BJ (cell line): ENCODE results near the gene IL4I1. TPM values are rescaled to one million over a fixed set of nuclear protein-coding genes. Genes with fewer than 3 reads are reported as not detected.

ENCODE experiments used
- polyA plus RNA-seq: library from polyadenylated mRNA; depleted of rRNA; stranded (reverse); fragments of >200 nt; gene quantifications from 2 replicates; pipeline ENCODE4 v1.2.3, GENCODE V29; 2011; rRNA removed
- small RNA-seq: library from RNA; depleted of rRNA; stranded (forward); fragments of <200 nt; gene quantifications from one replicate; pipeline ENCODE3, GENCODE V24; 2012; ENCODE audit warnings: low replicate concordance, low read depth; ENCODE audit not compliant: insufficient read length

IL4I1 gene
- polyA plus RNA-seq, 1 experiment: 0.12 TPM

Small RNA genes lying within 50 kb of the gene (small RNA-seq; reads per million reads assigned to genes)
- gene MIR4749: not detected

Other genes with a start within 250 kb of the IL4I1 start
- 47.5 and 68.5 TPM in 2 replicates for gene IRF3, start 231.0 kb downstream of the IL4I1 start, polyA plus RNA-seq
- gene BCL2L12, start 231.0 kb downstream of the IL4I1 start, polyA plus RNA-seq: 14.2 and 21.5 TPM in 2 replicates
- 269 and 372 TPM in 2 replicates for gene PRMT1, start 219.6 kb downstream of the IL4I1 start, polyA plus RNA-seq
- gene ADM5, start 207.3 kb downstream of the IL4I1 start, polyA plus RNA-seq: 0.39 TPM in 2 replicates
- gene CPT1C, start 205.8 kb downstream of the IL4I1 start, polyA plus RNA-seq: 26.0 and 45.9 TPM in 2 replicates
- 0.11 and 0.15 TPM in 2 replicates for gene TSKS, start 133.6 kb downstream of the IL4I1 start, polyA plus RNA-seq
- gene AP2A1, start 129.9 kb downstream of the IL4I1 start, polyA plus RNA-seq: 82.1 and 153 TPM in 2 replicates
- 8.3 and 14.3 TPM in 2 replicates for gene FUZ, start 83.6 kb downstream of the IL4I1 start, polyA plus RNA-seq
- 12.3 and 27.7 TPM in 2 replicates for gene MED25, start 78.6 kb downstream of the IL4I1 start, polyA plus RNA-seq
- 30.7 and 67.6 TPM in 2 replicates for gene PTOV1, start 45.7 kb downstream of the IL4I1 start, polyA plus RNA-seq
- 14.6 and 28.9 TPM in 2 replicates for gene PNKP, start 29.3 kb downstream of the IL4I1 start, polyA plus RNA-seq
- gene AKT1S1, start 19.5 kb downstream of the IL4I1 start, polyA plus RNA-seq: 40.5 and 42.0 TPM in 2 replicates
- gene TBC1D17, start 19.2 kb downstream of the IL4I1 start, polyA plus RNA-seq: 17.6 and 26.7 TPM in 2 replicates
- 6.9 and 7.9 TPM in 2 replicates for gene ATF5, start 32.3 kb upstream of the IL4I1 start, polyA plus RNA-seq
- gene NUP62, start 32.6 kb upstream of the IL4I1 start, polyA plus RNA-seq: 11.9 and 15.1 TPM in 2 replicates
- not detected in 2 replicates for gene SIGLEC11, start 64.3 kb upstream of the IL4I1 start, polyA plus RNA-seq
- 29.5 and 34.1 TPM in 2 replicates for gene VRK3, start 128.5 kb upstream of the IL4I1 start, polyA plus RNA-seq
- 6.4 and 7.5 TPM in 2 replicates for gene ZNF473, start 129.1 kb upstream of the IL4I1 start, polyA plus RNA-seq